Measurements from ENCODE around the gene PGRMC2. TPM values are rescaled to one million over a fixed set of nuclear protein-coding genes. Genes with fewer than 3 reads are reported as not detected.

The PGRMC2 gene
- total and polyA plus RNA-seq, 2 experiments from 2014 or later: 65.6 to 84.7 TPM

DNA sequence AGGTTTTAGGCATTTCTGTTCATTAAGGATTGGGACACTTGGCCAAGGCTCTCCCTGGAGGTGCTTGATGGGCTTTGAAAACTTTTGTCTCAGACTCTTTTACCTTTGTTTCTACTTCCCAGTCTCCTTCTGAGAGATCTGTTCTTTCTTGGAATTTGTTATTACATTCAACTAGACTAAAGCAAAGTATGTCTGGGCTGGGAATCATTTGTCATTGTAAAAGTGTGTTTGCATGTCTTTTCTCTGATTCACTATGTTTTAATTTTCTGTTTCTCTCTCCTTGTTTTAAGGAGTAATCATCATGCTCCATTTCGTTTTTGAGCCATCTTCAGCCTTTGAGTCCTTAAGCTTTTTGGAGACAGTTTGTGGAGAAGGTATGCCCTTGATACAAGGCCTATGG, 12.2 kb upstream of the PGRMC2 start:
- H3K36me3 ChIP-seq (replicated peaks; ENCODE audit: insufficient read depth, low read depth): no peaks in the 10 kb centered on the region
- no peaks in the 10 kb centered on the region for H3K9me2 ChIP-seq (replicated peaks; ENCODE audit: insufficient read depth)
- H3K4me1 ChIP-seq (ENCODE audit: insufficient read depth): no peaks in the 10 kb centered on the region
- H4K20me1 ChIP-seq (ENCODE audit: insufficient read depth, poor library complexity, severe bottlenecking): no peaks in the 10 kb centered on the region
- DNase-seq (ENCODE audit: low spot score): no peak
- no peak overlapping the region for H2AFZ ChIP-seq
- no peak overlapping the region for H3K4me2 ChIP-seq
- H3K4me3 ChIP-seq: no peak overlapping the region
- TF ChIP-seq CTCF (IDR thresholded peaks at IDR 0.05; ENCODE audit: poor library complexity) (no peak), EZH2 (IDR thresholded peaks at IDR 0.05; ENCODE audit: borderline replicate concordance) (no peak), EZH2phosphoT487 (IDR thresholded peaks at IDR 0.05; ENCODE audit: low read depth, severe bottlenecking, unreplicated experiment) (no peak)
- 86% methylated on average over 1 of the region's 1 CpG for WGBS (ENCODE audit: low lambda C conversion rate, missing lambda C conversion rate)
- no peaks in the 10 kb centered on the region for H3K27me3 ChIP-seq
- H3K27ac ChIP-seq: no peak overlapping the region
- H3K9me3 ChIP-seq (ENCODE audit: low read depth): no peaks in the 10 kb centered on the region
- no peaks in the 10 kb centered on the region for H3K79me2 ChIP-seq

GRCh38 chr4:128298852-128299251, 11.2 kb upstream of the PGRMC2 start:
- TF ChIP-seq EZH2phosphoT487 (IDR thresholded peaks at IDR 0.05; ENCODE audit: low read depth, severe bottlenecking, unreplicated experiment) (no peak), EZH2 (IDR thresholded peaks at IDR 0.05; ENCODE audit: borderline replicate concordance) (no peak), CTCF (IDR thresholded peaks at IDR 0.05; ENCODE audit: poor library complexity) (no peak)
- no peak overlapping the region for H3K27ac ChIP-seq
- DNase-seq (ENCODE audit: low spot score): no peak

GRCh38 chr4:128298146-128298758, 10.6 kb upstream of the PGRMC2 start:
- 84% methylated on average over 7 of the region's 7 CpGs for WGBS (ENCODE audit: low lambda C conversion rate, missing lambda C conversion rate)
- DNase-seq (ENCODE audit: low spot score): peak; percentile 44
- Histone ChIP-seq H3K27me3 (no peaks in the 10 kb centered on the region), H4K20me1 (ENCODE audit: insufficient read depth, poor library complexity, severe bottlenecking) (no peaks in the 10 kb centered on the region), H3K4me3 (no peak overlapping the region), H3K36me3 (replicated peaks; ENCODE audit: insufficient read depth, low read depth) (no peaks in the 10 kb centered on the region), H3K9me2 (replicated peaks; ENCODE audit: insufficient read depth) (no peaks in the 10 kb centered on the region), H2AFZ (no peak overlapping the region), H3K79me2 (no peaks in the 10 kb centered on the region), H3K9me3 (ENCODE audit: low read depth) (no peaks in the 10 kb centered on the region), H3K4me1 (ENCODE audit: insufficient read depth) (no peaks in the 10 kb centered on the region), H3K27ac (peak overlapping the region; percentile 18), H3K4me2 (peak overlapping the region; percentile 62)
- TF ChIP-seq EZH2phosphoT487 (IDR thresholded peaks at IDR 0.05; ENCODE audit: low read depth, severe bottlenecking, unreplicated experiment) (no peak), CTCF (IDR thresholded peaks at IDR 0.05; ENCODE audit: poor library complexity) (no peak), EZH2 (IDR thresholded peaks at IDR 0.05; ENCODE audit: borderline replicate concordance) (no peak)

More at GRCh38 chr4:128298852-128299251, 11.2 kb upstream of the PGRMC2 start:
- no peaks in the 10 kb centered on the region for H3K27me3 ChIP-seq
- no peaks in the 10 kb centered on the region for H3K9me2 ChIP-seq (replicated peaks; ENCODE audit: insufficient read depth)
- H3K36me3 ChIP-seq (replicated peaks; ENCODE audit: insufficient read depth, low read depth): no peaks in the 10 kb centered on the region
- no peak overlapping the region for H3K4me3 ChIP-seq
- H3K4me1 ChIP-seq (ENCODE audit: insufficient read depth): no peaks in the 10 kb centered on the region
- H3K9me3 ChIP-seq (ENCODE audit: low read depth): no peaks in the 10 kb centered on the region
- peak overlapping the region; percentile 62 for H3K4me2 ChIP-seq
- H3K79me2 ChIP-seq: no peaks in the 10 kb centered on the region
- H2AFZ ChIP-seq: no peak overlapping the region
- no peaks in the 10 kb centered on the region for H4K20me1 ChIP-seq (ENCODE audit: insufficient read depth, poor library complexity, severe bottlenecking)
- 87% methylated on average over 2 of the region's 2 CpGs for WGBS (ENCODE audit: low lambda C conversion rate, missing lambda C conversion rate)
